H1 (cell line): ENCODE measurements around the gene MAP2K5. TPM values are rescaled to one million over a fixed set of nuclear protein-coding genes. Genes with fewer than 3 reads are reported as not detected.

Experiments
- BRCA1 ChIP-seq: IDR thresholded peaks from 2 replicates; pipeline ENCODE4 v1.6.1; 2012; ENCODE audit warnings: low read depth, low read length, improper control_type of control experiment
- CHD7 ChIP-seq: fragments of 300-600 bp; sonication (generic); IDR thresholded peaks from 2 replicates; pipeline ENCODE4 v1.7.1; 2012; ENCODE audit warnings: low read length, moderate library complexity, mild to moderate bottlenecking, inconsistent platforms; ENCODE audit not compliant: insufficient replicate concordance
- CTBP2 ChIP-seq: IDR thresholded peaks from 2 replicates; pipeline ENCODE4 v1.7.0; 2011; ENCODE audit warnings: borderline replicate concordance, mild to moderate bottlenecking, moderate library complexity, mixed read lengths, low read length; ENCODE audit not compliant: insufficient read depth, insufficient read length
- CTCF ChIP-seq, 3 experiments: IDR thresholded peaks; 1 replicate in 2 of 3; 2 replicates in 1 of 3; pipeline versions ENCODE4 v1.5.1 to v1.6.1; 2011; ENCODE audit warnings: low read length in 3 of 3, mild to moderate bottlenecking in 3 of 3, inconsistent platforms in 2 of 3, low read depth in 1 of 3, moderate library complexity in 1 of 3; ENCODE audit not compliant: insufficient read depth in 1 of 3; ENCODE audit errors: control extremely low read depth in 1 of 3
- POLR2AphosphoS5 ChIP-seq: IDR thresholded peaks from 2 replicates; pipeline ENCODE4 v1.6.1; 2011; ENCODE audit warnings: low read depth, low read length
- SIX5 ChIP-seq: IDR thresholded peaks from 2 replicates; pipeline ENCODE4 v1.6.1; 2011; ENCODE audit warnings: mild to moderate bottlenecking, low read depth, low read length
- SP1 ChIP-seq: IDR thresholded peaks from 2 replicates; pipeline ENCODE4 v1.6.1; 2011; ENCODE audit warnings: low read depth, low read length
- polyA plus RNA-seq, 7 experiments: library from polyadenylated mRNA; depleted of rRNA in 3 of 7; stranded (reverse) in 5 of 7; unstranded in 2 of 7; fragments of >200 nt in 5 of 7; fragments of 200-250 nt in 2 of 7; gene quantifications; 1 replicate in 5 of 7; 2 replicates in 1 of 7; 4 replicates in 1 of 7; pipeline versions ENCODE4 v1.2.1 to v1.2.3, GENCODE V29; 2011 to 2013; ENCODE audit warnings: missing spikeins in 2 of 7, mixed read lengths in 2 of 7
- total RNA-seq: library from RNA; stranded (reverse); fragmentation: NEBNext Ultra II Directional; extraction: Animal tissue kit (Norgen Biotek cat#: 25700); gene quantifications from 2 replicates; pipeline ENCODE4 v1.2.1, GENCODE V29; 2021
- TF ChIP-seq, protein P1 (sequence below): IDR thresholded peaks from 2 replicates; pipeline ENCODE4 v1.6.1; 2012; ENCODE audit warnings: inconsistent platforms

Gene MAP2K5
- total and polyA plus RNA-seq, 2 of the 8 experiments (the other 6 are each of a cell fraction or from before 2014, with no cell fraction given): 4.4 to 15.8 TPM

- TF ChIP-seq CHD7 (no peak), BRCA1 (no peak), SIX5 (no peak), CTBP2 (no peak), CTCF (IDR thresholded peaks at IDR 0.05; ENCODE audit: control extremely low read depth in 1 of 3, insufficient read depth in 1 of 3, low read depth in 1 of 3, low read length in 3 of 3) (no peak), POLR2AphosphoS5 (no peak), SP1 (no peak)
- TF ChIP-seq, protein P1, sequence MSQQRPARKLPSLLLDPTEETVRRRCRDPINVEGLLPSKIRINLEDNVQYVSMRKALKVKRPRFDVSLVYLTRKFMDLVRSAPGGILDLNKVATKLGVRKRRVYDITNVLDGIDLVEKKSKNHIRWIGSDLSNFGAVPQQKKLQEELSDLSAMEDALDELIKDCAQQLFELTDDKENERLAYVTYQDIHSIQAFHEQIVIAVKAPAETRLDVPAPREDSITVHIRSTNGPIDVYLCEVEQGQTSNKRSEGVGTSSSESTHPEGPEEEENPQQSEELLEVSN: no peak
Observed at GRCh38 chr15:67853454-67853853, 311.0 kb downstream of the MAP2K5 start (continued).
